ENCODE measurements around the gene SCO2.

SCO2 gene

DNA sequence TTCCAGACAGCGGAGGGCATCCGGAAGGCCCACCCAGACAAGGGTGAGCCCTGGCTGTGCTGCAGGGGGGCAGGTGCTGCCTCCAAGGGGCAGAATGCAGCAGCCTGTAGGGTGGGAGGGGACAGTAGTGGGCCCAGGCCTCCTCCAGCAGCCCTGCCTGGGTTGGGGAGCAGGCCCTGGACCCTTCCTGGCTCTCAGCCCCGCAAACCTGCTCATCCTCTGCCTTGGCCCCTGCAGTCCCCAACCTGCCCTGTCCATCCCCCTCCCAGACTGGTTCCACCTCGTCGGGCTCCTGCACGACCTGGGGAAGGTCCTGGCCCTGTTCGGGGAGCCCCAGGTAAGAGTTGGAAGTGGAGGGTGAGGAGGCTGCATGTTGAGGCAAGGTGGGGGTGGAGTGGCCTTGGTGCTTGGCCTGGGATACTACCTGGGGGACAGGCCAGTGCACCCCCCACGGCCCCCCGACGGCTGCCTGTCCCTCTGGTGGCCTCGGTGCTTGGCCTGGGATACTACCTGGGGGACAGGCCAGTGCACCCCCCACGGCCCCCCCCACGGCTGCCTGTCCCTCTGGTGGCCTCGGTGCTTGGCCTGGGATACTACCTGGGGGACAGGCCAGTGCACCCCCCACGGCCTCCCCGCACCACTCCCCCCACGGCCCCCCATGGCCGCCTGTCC, 37.3 kb downstream of the SCO2 start:
- in situ Hi-C loops (cut with HindIII; ENCODE audit: low pct_ligation_motif_present, low sequenced_read_pairs): no loop called here
- DNase-seq: no peak
- Histone ChIP-seq H3K27ac (no peak overlapping the region), H3K4me3 (ENCODE audit: low read depth, low read length) (no peak overlapping the region), H3K27me3 (replicated peaks) (no peaks in the 10 kb centered on the region), H3K36me3 (replicated peaks) (no peaks in the 10 kb centered on the region)
- TF ChIP-seq, protein P1, sequence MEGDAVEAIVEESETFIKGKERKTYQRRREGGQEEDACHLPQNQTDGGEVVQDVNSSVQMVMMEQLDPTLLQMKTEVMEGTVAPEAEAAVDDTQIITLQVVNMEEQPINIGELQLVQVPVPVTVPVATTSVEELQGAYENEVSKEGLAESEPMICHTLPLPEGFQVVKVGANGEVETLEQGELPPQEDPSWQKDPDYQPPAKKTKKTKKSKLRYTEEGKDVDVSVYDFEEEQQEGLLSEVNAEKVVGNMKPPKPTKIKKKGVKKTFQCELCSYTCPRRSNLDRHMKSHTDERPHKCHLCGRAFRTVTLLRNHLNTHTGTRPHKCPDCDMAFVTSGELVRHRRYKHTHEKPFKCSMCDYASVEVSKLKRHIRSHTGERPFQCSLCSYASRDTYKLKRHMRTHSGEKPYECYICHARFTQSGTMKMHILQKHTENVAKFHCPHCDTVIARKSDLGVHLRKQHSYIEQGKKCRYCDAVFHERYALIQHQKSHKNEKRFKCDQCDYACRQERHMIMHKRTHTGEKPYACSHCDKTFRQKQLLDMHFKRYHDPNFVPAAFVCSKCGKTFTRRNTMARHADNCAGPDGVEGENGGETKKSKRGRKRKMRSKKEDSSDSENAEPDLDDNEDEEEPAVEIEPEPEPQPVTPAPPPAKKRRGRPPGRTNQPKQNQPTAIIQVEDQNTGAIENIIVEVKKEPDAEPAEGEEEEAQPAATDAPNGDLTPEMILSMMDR (IDR thresholded peaks at IDR 0.05; ENCODE audit: low read depth, low read length, missing control alignments): no peak

DNA sequence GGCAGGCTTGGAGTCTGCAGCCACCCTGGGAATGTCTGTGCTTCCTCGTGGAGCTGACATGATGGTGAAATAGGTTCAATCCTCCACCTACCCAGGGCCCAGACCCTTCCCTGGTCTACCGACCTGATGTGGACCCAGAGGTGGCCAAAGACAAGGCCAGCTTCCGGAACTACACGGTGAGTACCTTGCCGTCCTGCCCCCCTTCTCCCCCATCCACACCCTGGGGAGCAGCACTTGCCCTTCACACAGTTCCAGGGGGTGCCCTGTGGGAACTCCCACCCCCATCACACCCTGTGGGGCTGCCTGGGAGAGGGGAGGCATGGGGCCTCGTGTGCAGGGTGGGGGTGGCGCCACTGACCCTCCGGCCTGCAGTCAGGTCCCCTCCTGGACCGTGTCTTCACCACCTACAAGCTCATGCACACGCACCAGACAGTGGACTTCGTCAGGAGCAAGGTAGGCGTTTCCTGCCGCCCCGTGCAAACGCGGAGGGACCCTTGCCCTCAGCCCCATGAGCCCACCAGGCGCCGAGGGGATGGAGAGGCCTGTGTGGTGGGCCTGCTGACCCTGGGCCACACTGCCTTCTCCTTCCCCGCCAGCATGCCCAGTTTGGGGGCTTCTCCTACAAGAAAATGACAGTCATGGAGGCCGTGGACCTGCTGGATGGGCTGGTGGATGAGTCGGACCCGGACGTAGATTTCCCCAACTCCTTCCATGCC, 38.0 kb downstream of the SCO2 start:
- Histone ChIP-seq H3K27ac (no peak overlapping the region), H3K36me3 (replicated peaks) (no peaks in the 10 kb centered on the region), H3K27me3 (replicated peaks) (no peaks in the 10 kb centered on the region), H3K4me3 (ENCODE audit: low read depth, low read length) (no peak overlapping the region)
- DNase-seq: no peak
- in situ Hi-C loops (cut with HindIII; ENCODE audit: low pct_ligation_motif_present, low sequenced_read_pairs): no loop called here
- TF ChIP-seq, protein P1 (IDR thresholded peaks at IDR 0.05; ENCODE audit: low read depth, low read length, missing control alignments): no peak

DNA sequence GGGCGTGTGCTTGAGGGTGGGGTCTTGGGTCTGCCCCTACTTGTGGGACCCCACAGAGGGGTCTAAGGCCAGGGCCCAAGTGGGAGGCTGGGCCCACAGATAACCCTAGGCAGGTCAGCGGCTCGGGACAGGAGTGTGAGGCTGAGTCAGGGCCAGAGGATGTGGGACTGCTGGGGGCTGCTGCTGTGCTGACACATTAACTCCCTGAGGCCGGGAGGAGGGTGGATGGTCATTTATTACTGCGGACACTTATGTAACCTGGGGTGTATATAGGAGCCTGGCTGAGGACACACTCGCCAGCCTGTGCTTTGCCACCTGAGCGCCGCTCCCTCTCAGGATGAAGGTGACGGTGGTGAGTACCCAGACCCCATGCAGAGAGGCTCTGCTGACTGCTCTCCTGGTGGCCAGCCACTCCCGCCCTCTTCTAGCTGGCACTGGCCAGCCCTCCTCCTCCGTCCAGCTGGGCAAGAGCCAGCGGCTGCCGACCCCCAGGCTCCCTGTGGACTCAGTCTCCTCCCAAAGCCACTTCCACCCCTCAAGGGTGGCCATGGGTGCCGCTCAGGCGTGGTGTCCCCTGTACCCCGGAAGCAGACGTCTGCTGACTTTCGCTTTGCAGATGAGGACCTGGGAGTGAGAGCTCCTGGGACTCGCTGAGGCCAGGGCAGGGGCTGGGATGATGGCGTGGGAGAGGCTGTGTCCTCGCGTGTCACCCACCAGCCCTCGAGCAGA, 38.7 kb downstream of the SCO2 start, which contains the start of gene MIOX:
Gene MIOX, plus strand, starts transcription at position 299 of the 729 bp plus-strand sequence. Its CDS starts 39 bp downstream, at position 338.
- no peak within 1 kb of the TSS for H3K27ac ChIP-seq
- no peaks in the 10 kb centered on the region for H3K27me3 ChIP-seq (replicated peaks)
- no peak for DNase-seq
- H3K4me3 ChIP-seq (ENCODE audit: low read depth, low read length): no peak within 1 kb of the TSS
- H3K36me3 ChIP-seq (replicated peaks): no peaks in the 10 kb centered on the region
- TF ChIP-seq, protein P1 (IDR thresholded peaks at IDR 0.05; ENCODE audit: low read depth, low read length, missing control alignments): no peak
- in situ Hi-C loops (cut with HindIII; ENCODE audit: low pct_ligation_motif_present, low sequenced_read_pairs): no loop called here

DNA sequence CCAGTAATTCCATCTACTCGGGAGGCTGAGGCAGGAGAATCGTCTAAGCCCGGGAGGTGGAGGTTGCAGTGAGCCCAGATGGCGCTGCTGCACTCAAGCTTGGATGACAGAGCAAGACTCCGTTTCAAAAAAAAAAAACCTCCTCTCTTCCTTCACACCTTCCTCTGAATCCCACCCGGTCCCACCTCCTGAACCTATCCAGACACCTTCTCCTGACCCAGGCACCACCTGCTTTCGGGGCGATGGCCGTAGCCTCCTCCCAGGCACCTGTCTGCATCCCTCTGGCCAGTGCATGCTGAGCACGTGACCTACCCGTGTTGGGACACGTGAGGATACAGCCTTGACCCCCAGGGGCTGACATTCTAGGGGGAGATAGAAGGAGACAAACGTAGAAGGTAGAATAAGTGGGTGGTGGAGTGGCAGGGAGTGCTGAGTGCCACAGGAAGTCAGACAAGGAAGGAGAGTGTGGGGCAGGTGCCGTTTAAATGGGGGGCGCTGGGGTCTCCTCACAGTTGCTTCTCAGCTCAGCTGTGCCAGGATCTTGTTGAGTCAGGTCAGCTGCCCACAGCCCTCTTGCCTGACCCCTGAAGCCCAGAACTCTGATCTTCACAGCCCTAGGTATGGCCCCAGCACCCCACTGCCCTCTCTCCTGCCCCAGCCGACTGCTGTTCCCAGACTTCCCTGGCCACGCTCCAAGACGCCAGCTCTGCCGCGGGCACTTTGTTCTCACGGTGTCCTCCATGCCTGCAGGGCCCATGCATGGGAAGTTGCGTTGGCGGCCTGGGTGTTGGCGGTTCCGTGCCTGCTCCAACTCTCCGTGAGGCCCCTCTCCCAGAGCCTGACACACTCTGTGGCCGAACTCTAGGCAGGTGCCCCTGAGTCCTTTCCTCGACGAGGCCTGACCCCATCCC, 39.9 kb downstream of the SCO2 start:
- peaks cover 7% of the 10 kb centered on the region for H3K27me3 ChIP-seq (replicated peaks)
- TF ChIP-seq, protein P1 (IDR thresholded peaks at IDR 0.05; ENCODE audit: low read depth, low read length, missing control alignments): no peak
- in situ Hi-C loops (cut with HindIII; ENCODE audit: low pct_ligation_motif_present, low sequenced_read_pairs): no loop called here
- H3K36me3 ChIP-seq (replicated peaks): no peaks in the 10 kb centered on the region
- H3K4me3 ChIP-seq (ENCODE audit: low read depth, low read length): no peak overlapping the region
- no peak for DNase-seq
- H3K27ac ChIP-seq: no peak overlapping the region
